HepG2 (cell line): ENCODE data around the gene AP1M1. TPM values are rescaled to one million over a fixed set of nuclear protein-coding genes. Genes with fewer than 3 reads are reported as not detected.

ENCODE experiments used
- ATAC-seq: fragments of 200-7000 bp; cut with Tn5 transposase; 3 replicates; pipeline ENCODE4 v1.9.1; 2020; ENCODE audit warnings: mild to moderate bottlenecking, moderate library complexity
- BruUV-seq: library from RNA; stranded (reverse); fragments of 400-500 nt; replicated peaks from 2 replicates; lab custom pipeline; 2021; lab: Mats Ljungman, UMichigan
- CTCF ChIA-PET: fragments of 300-600 bp; formaldehyde crosslinking; extraction: SDS; loops from one replicate; lab custom pipeline; 2021; ENCODE audit warnings: low total read pairs, inconsistent platforms, low intra/inter-chr PET ratio; lab: Yijun Ruan, JAX
- POLR2A ChIA-PET: fragments of 350-600 bp; sonication (Branson Sonifier 250); formaldehyde crosslinking; loops from one replicate; lab custom pipeline; 2020; ENCODE audit warnings: antibody characterized with exemption, inconsistent platforms; lab: Yijun Ruan, JAX
- DNase-seq: peaks from one replicate; pipeline ENCODE4 v3.0.0-alpha.2; 2015; ENCODE audit warnings: low spot score
- FAIRE-seq: peaks from 3 replicates; lab custom pipeline; 2011; peaks lifted over from hg19 to GRCh38; lab: Jason Lieb, UNC
- H2AFZ ChIP-seq: one replicate; pipeline ENCODE4 v1.6.1; 2011; ENCODE audit warnings: low read length, inconsistent platforms
- H3K27ac ChIP-seq: fragments of 300-600 bp; 3 replicates; pipeline ENCODE4 v1.8.0; 2011; ENCODE audit warnings: mixed run types, mild to moderate bottlenecking, mixed read lengths, low read length, inconsistent platforms; ENCODE audit not compliant: insufficient read depth; ENCODE audit errors: extremely low read length
- H3K27me3 ChIP-seq, 2 experiments: fragments of 200-600 bp in 1 of 2; 2 replicates in 1 of 2; 3 replicates in 1 of 2; pipeline versions ENCODE4 v1.6.0 to v1.8.0; 2011; ENCODE audit warnings: low read length in 2 of 2, mild to moderate bottlenecking in 2 of 2, moderate library complexity in 2 of 2, inconsistent platforms in 1 of 2; ENCODE audit not compliant: insufficient read depth in 2 of 2, control insufficient read depth in 1 of 2
- H3K36me3 ChIP-seq, 2 experiments: fragments of 200-600 bp in 1 of 2; replicated peaks in 1 of 2; 2 replicates in 1 of 2; 3 replicates in 1 of 2; pipeline versions ENCODE4 v1.5.1 to v1.8.0; 2011; ENCODE audit warnings: low read length in 2 of 2, inconsistent platforms in 1 of 2; ENCODE audit not compliant: insufficient read depth in 2 of 2, control insufficient read depth in 1 of 2
- H3K4me1 ChIP-seq: 2 replicates; pipeline ENCODE4 v1.5.1; 2012; ENCODE audit warnings: low read length, inconsistent platforms; ENCODE audit not compliant: insufficient read depth
- H3K4me2 ChIP-seq: 2 replicates; pipeline ENCODE4 v1.6.0; 2011; ENCODE audit warnings: low read depth, low read length, inconsistent platforms
- H3K4me3 ChIP-seq, 3 experiments: fragments of 200-600 bp in 1 of 3; sonication (generic), shearing (Covaris generic) in 1 of 3; replicated peaks in 1 of 3; 2 replicates each; pipeline ENCODE4 v1.5.1; 2011 to 2016; ENCODE audit warnings: low read length in 3 of 3, inconsistent platforms in 2 of 3, low read depth in 2 of 3, mild to moderate bottlenecking in 2 of 3, control low read depth in 1 of 3, mixed read lengths in 1 of 3; ENCODE audit not compliant: insufficient read depth in 1 of 3
- H3K79me2 ChIP-seq: one replicate; pipeline ENCODE4 v1.6.1; 2011; ENCODE audit warnings: low read length, inconsistent platforms; ENCODE audit not compliant: insufficient read depth
- H3K9ac ChIP-seq: 2 replicates; pipeline ENCODE4 v1.6.0; 2011; ENCODE audit warnings: mild to moderate bottlenecking, low read depth, low read length, inconsistent platforms; ENCODE audit not compliant: insufficient read depth
- H3K9me3 ChIP-seq: 2 replicates; pipeline ENCODE4 v1.5.1; 2012; ENCODE audit warnings: mild to moderate bottlenecking, low read length
- H4K20me1 ChIP-seq: 2 replicates; pipeline ENCODE4 v1.6.0; 2011; ENCODE audit warnings: inconsistent platforms, mild to moderate bottlenecking, low read length, moderate library complexity; ENCODE audit not compliant: insufficient read depth
- KAT8 ChIP-seq: IDR thresholded peaks from 2 replicates; pipeline ENCODE4 v1.6.1; 2016; ENCODE audit warnings: missing genetic modification reagents, missing compliant biosample characterization
- NFIB ChIP-seq: sonication (generic); formaldehyde crosslinking; IDR thresholded peaks from 2 replicates; pipeline ENCODE4 v1.9.0; 2021; ENCODE audit warnings: missing genetic modification reagents, mild to moderate bottlenecking, borderline replicate concordance
- PHF20 ChIP-seq: sonication (generic); formaldehyde crosslinking; IDR thresholded peaks from 2 replicates; pipeline ENCODE4 v1.5.0; 2020; ENCODE audit warnings: mild to moderate bottlenecking, missing genetic modification reagents
- PRDM15 ChIP-seq: sonication (generic); formaldehyde crosslinking; IDR thresholded peaks from 2 replicates; pipeline ENCODE4 v1.4.0; 2020; ENCODE audit warnings: missing genetic modification reagents
- RFX5 ChIP-seq: IDR thresholded peaks from 2 replicates; pipeline ENCODE4 v1.6.1; 2011; ENCODE audit warnings: low read depth, low read length, improper control_type of control experiment
- SMARCC2 ChIP-seq: fragments of 450-650 bp; IDR thresholded peaks from 2 replicates; pipeline ENCODE4 v1.6.1; 2017; ENCODE audit warnings: antibody characterized with exemption, mild to moderate bottlenecking
- SMYD3 ChIP-seq: sonication (generic); formaldehyde crosslinking; IDR thresholded peaks from 2 replicates; pipeline ENCODE4 v1.8.1; 2023; ENCODE audit warnings: mild to moderate bottlenecking, missing genetic modification reagents
- ZBTB4 ChIP-seq: sonication (generic); formaldehyde crosslinking; IDR thresholded peaks from 2 replicates; pipeline ENCODE4 v1.4.0; 2020; ENCODE audit warnings: missing genetic modification reagents, mild to moderate bottlenecking, borderline replicate concordance
- ZEB1 ChIP-seq: IDR thresholded peaks from 2 replicates; pipeline ENCODE4 v1.6.1; 2012; ENCODE audit warnings: mild to moderate bottlenecking, low read depth, inconsistent platforms; ENCODE audit not compliant: insufficient replicate concordance
- ZNF333 ChIP-seq: sonication (generic); formaldehyde crosslinking; IDR thresholded peaks from 2 replicates; pipeline ENCODE4 v1.4.0; 2020; ENCODE audit warnings: mild to moderate bottlenecking, missing genetic modification reagents, borderline replicate concordance
- ZNF550 ChIP-seq: sonication (generic); formaldehyde crosslinking; IDR thresholded peaks from 2 replicates; pipeline ENCODE4 v1.4.0; 2020; ENCODE audit warnings: mild to moderate bottlenecking, missing genetic modification reagents, borderline replicate concordance
- ZNF704 ChIP-seq: sonication (generic); formaldehyde crosslinking; IDR thresholded peaks from 2 replicates; pipeline ENCODE4 v1.8.1; 2023; ENCODE audit warnings: mild to moderate bottlenecking, inconsistent platforms, moderate library complexity, missing genetic modification reagents, borderline replicate concordance
- ZNF776 ChIP-seq: sonication (generic); formaldehyde crosslinking; IDR thresholded peaks from 2 replicates; pipeline ENCODE4 v1.4.0; 2020; ENCODE audit warnings: mild to moderate bottlenecking, missing genetic modification reagents
- WGBS: methylation state at CpG from one replicate; pipeline ENCODE4 v1.1.6; 2017; ENCODE audit warnings: low lambda C conversion rate; 5-methylcytosine and 5-hydroxymethylcytosine counted together
- in situ Hi-C: cut with HindIII; loops from 2 replicates; pipeline ENCODE4 v1.10.0; 2017; ENCODE audit warnings: low pct_unique_long_range_greater_than_20kb; ENCODE audit not compliant: extremely low pct_ligation_motif_present
- intact Hi-C: fragments of 100-400 bp; cut with micrococcal nuclease; formaldehyde crosslinking; loops from one replicate; pipeline ENCODE4 v1.10.0; 2022; ENCODE audit not compliant: unreplicated experiment
- polyA plus RNA-seq, 8 experiments: library from polyadenylated mRNA; depleted of rRNA in 3 of 8; stranded (reverse) in 7 of 8; unstranded in 1 of 8; fragments of >200 nt; fragmentation: Illumina TruSeq in 4 of 8; extraction: Trizol in 4 of 8; gene quantifications; 2 replicates each; pipeline versions ENCODE4 v1.2.1 to v1.2.3, GENCODE V29; 2011 to 2016; ENCODE audit warnings: low read depth in 4 of 8, missing spikeins in 1 of 8, mixed read lengths in 1 of 8; ENCODE audit not compliant: insufficient read depth in 1 of 8
- total RNA-seq, 5 experiments: library from RNA; depleted of rRNA; stranded (reverse); fragments of >200 nt; fragmentation: Illumina TruSeq; extraction: Trizol; gene quantifications; 2 replicates each; pipeline ENCODE4 v1.2.3, GENCODE V29; 2016; ENCODE audit warnings: low read depth in 1 of 5

AP1M1 gene
- total and polyA plus RNA-seq, 2 of the 13 experiments (the other 11 are each of a cell fraction or from before 2014, with no cell fraction given) = 34.4 to 46.1 TPM

- TF ChIP-seq KAT8 (CRISPR knock-in tag) = peak; percentile 97
- 0 out of 2 replicates have a peak, but pooled peaks have one; percentile 51 for TF ChIP-seq ZNF333
- TF ChIP-seq, all 625 proteins: peak for 148
Measured at GRCh38 chr19:16185123-16185767, 12.5 kb upstream of the AP1M1 start, which contains the start of gene FAM32A (continued).

GRCh38 chr19:16185768-16186123 lies 12.0 kb upstream of the AP1M1 start:
- FAIRE-seq (no peak), ATAC-seq (peak; percentile 79), DNase-seq (peak; percentile 39)
- Histone ChIP-seq H3K4me3 (peak overlapping the region; percentile 84 to 96 (median 95)), H3K9ac (peak overlapping the region; percentile 81), H3K27ac (peak overlapping the region; percentile 73), H3K9me3 (no peaks in the 10 kb centered on the region), H3K36me3 (peaks cover 16 to 23% of the 10 kb centered on the region in 2 experiments), H4K20me1 (no peaks in the 10 kb centered on the region), H3K27me3 (no peaks in the 10 kb centered on the region; a peak in 1 of 5 replicates), H3K79me2 (peaks cover 18% of the 10 kb centered on the region), H3K4me1 (peaks cover 26% of the 10 kb centered on the region), H2AFZ (no peak overlapping the region), H3K4me2 (peak overlapping the region; percentile 78)
- ChIA-PET CTCF (interaction anchor here (1.3 to 1.8 kb wide), 3 partner anchors 123 to 557 kb away, joined by 3 to 6 read pairs (median 4); no protein-coding TSS in a partner anchor), POLR2A (interaction anchor here (0.8 to 2.5 kb wide), 18 partner anchors 10 to 513 kb away, joined by 3 to 44 read pairs (median 6); partner anchors contain the start of genes AP1M1, CYP4F11, CYP4F12 and HSH2D)
- WGBS = 2% methylated on average over 19 of the region's 20 CpGs
- intact Hi-C loops (loop anchor here (1.0 to 10.0 kb wide), 4 partner anchors 12 to 551 kb away; partner anchors contain the start of genes AP1M1 and RAB8A), in situ Hi-C loops (no loop called here)
- TSS peak; percentile 73 for BruUV-seq
- TF ChIP-seq PRDM15 (CRISPR knock-in tag) (no peak), RFX5 (no peak), SMYD3 (0 out of 2 replicates have a peak, but pooled peaks have one; percentile 3), ZEB1 (no peak), NFIB (CRISPR knock-in tag) (no peak), SMARCC2 (no peak), ZNF333 (no peak), PHF20 (CRISPR knock-in tag) (no peak), ZNF550 (CRISPR knock-in tag) (no peak), ZNF776 (CRISPR knock-in tag) (no peak), ZBTB4 (CRISPR knock-in tag) (no peak), ZNF704 (no peak)
